A673 (cell line): Measurements from ENCODE around the gene SEMA4C. TPM values are rescaled to one million over a fixed set of nuclear protein-coding genes. Genes with fewer than 3 reads are reported as not detected.

Experiments
- BruUV-seq: library from RNA; stranded (reverse); fragments of 400-500 nt; replicated peaks from 2 replicates; lab custom pipeline; 2021; lab: Mats Ljungman, UMichigan
- CTCF ChIA-PET: fragments of 300-600 bp; sonication (Branson Sonifier 250); formaldehyde crosslinking; loops from one replicate; lab custom pipeline; 2022; ENCODE audit warnings: antibody characterized with exemption; lab: Charles Lee
- POLR2A ChIA-PET: fragments of 300-600 bp; sonication (Branson Sonifier 250); formaldehyde crosslinking; loops from one replicate; lab custom pipeline; 2022; ENCODE audit warnings: antibody characterized with exemption; ENCODE audit not compliant: low non-redundant PET; lab: Charles Lee
- DNase-seq: peaks from one replicate; pipeline ENCODE4 v3.0.0-alpha.2; 2015; ENCODE audit warnings: low spot score
- H3K27ac ChIP-seq: fragments of 200-600 bp; sonication (generic); 2 replicates; pipeline ENCODE4 v1.5.1; 2016; ENCODE audit warnings: mixed run types, low read depth, mild to moderate bottlenecking, mixed read lengths, antibody characterized with exemption, low read length; ENCODE audit not compliant: poor library complexity, severe bottlenecking
- H3K27me3 ChIP-seq: fragments of 200-600 bp; sonication (generic); replicated peaks from 2 replicates; pipeline ENCODE4 v1.6.1; 2017; ENCODE audit warnings: mixed run types, low read depth, mild to moderate bottlenecking, mixed read lengths, antibody characterized with exemption, low read length; ENCODE audit not compliant: insufficient read depth, poor library complexity
- H3K36me3 ChIP-seq: fragments of 200-600 bp; sonication (generic); 2 replicates; pipeline ENCODE4 v1.6.1; 2016; ENCODE audit warnings: mixed run types, mild to moderate bottlenecking, mixed read lengths, antibody characterized with exemption, low read length; ENCODE audit not compliant: insufficient read depth, poor library complexity, severe bottlenecking
- H3K4me1 ChIP-seq: fragments of 200-600 bp; sonication (generic); 2 replicates; pipeline ENCODE4 v1.6.1; 2017; ENCODE audit warnings: mixed run types, mild to moderate bottlenecking, mixed read lengths, antibody characterized with exemption, low read length; ENCODE audit not compliant: insufficient read depth, poor library complexity, severe bottlenecking
- H3K4me3 ChIP-seq: fragments of 200-600 bp; sonication (generic); 2 replicates; pipeline ENCODE4 v1.5.1; 2016; ENCODE audit warnings: low read depth, mixed run types, mild to moderate bottlenecking, mixed read lengths, low read length; ENCODE audit not compliant: poor library complexity, severe bottlenecking
- H3K9me3 ChIP-seq: fragments of 200-600 bp; sonication (generic); 2 replicates; pipeline ENCODE4 v1.6.1; 2016; ENCODE audit warnings: mixed run types, low read depth, mild to moderate bottlenecking, mixed read lengths, antibody characterized with exemption, low read length; ENCODE audit not compliant: poor library complexity, severe bottlenecking
- CTCF ChIP-seq: fragments of 300-800, 200-600 bp; sonication (generic); conservative IDR thresholded peaks from 2 replicates; pipeline ENCODE4 v1.5.1; 2017; ENCODE audit warnings: low read depth, mild to moderate bottlenecking, antibody characterized with exemption, low read length, moderate library complexity, mixed read lengths
- EZH2 ChIP-seq: fragments of 200-600 bp; sonication (generic); IDR thresholded peaks from 2 replicates; pipeline ENCODE4 v1.6.1; 2017; ENCODE audit warnings: borderline replicate concordance, low read depth, mild to moderate bottlenecking, mixed read lengths, antibody characterized with exemption, low read length; ENCODE audit not compliant: poor library complexity, severe bottlenecking
- intact Hi-C: fragments of 100-400 bp; cut with micrococcal nuclease; formaldehyde crosslinking; loops from one replicate; pipeline ENCODE4 v1.10.0; 2022; ENCODE audit not compliant: unreplicated experiment
- total RNA-seq: library from RNA; stranded (reverse); gene quantifications from 2 replicates; pipeline ENCODE4 v1.2.3, GENCODE V29; 2021

Gene SEMA4C
- total RNA-seq, 1 experiment from 2014 or later: 33.3 TPM

- Histone ChIP-seq H3K36me3 (no peaks in the 10 kb centered on the region), H3K27me3 (no peaks in the 10 kb centered on the region), H3K4me1 (peaks cover 2% of the 10 kb centered on the region), H3K4me3 (no peak overlapping the region), H3K27ac (no peak overlapping the region), H3K9me3 (no peaks in the 10 kb centered on the region)
- intact Hi-C loops: no loop called here
- ChIA-PET CTCF (no interaction called here), POLR2A (no interaction called here)
- TF ChIP-seq EZH2 (no peak), CTCF (no peak)
- BruUV-seq: no TSS peak
- DNase-seq: no peak
These were observed 58.0 kb downstream of the SEMA4C start for GRCh38 chr2:96811917-96812316.

- CTCF ChIA-PET: no interaction called here
- Histone ChIP-seq H3K36me3 (no peaks in the 10 kb centered on the region), H3K9me3 (no peaks in the 10 kb centered on the region), H3K27ac (no peak overlapping the region), H3K27me3 (no peaks in the 10 kb centered on the region), H3K4me3 (no peak overlapping the region), H3K4me1 (peaks cover 12% of the 10 kb centered on the region)
- no peak for DNase-seq
- intact Hi-C loops: no loop called here
- POLR2A ChIA-PET: no interaction called here
- TF ChIP-seq EZH2: no peak
- no peak for TF ChIP-seq CTCF
- BruUV-seq: no TSS peak
These were observed 59.1 kb downstream of the SEMA4C start for GRCh38 chr2:96810783-96811192.

- intact Hi-C loops: no loop called here
- Histone ChIP-seq H3K4me3 (no peak overlapping the region), H3K9me3 (no peaks in the 10 kb centered on the region), H3K27ac (no peak overlapping the region), H3K36me3 (no peaks in the 10 kb centered on the region), H3K4me1 (peaks cover 12% of the 10 kb centered on the region), H3K27me3 (no peaks in the 10 kb centered on the region)
- TF ChIP-seq EZH2 (no peak), CTCF (no peak)
- DNase-seq: no peak
- ChIA-PET POLR2A (no interaction called here), CTCF (no interaction called here)
- BruUV-seq: no TSS peak
These were observed 59.7 kb downstream of the SEMA4C start for GRCh38 chr2:96809951-96810782.

Other genes starting within 250 kb of the SEMA4C start
- 71.8 and 77.9 TPM in 2 replicates for gene KANSL3, start 231.8 kb downstream of the SEMA4C start, total RNA-seq
- 1.2 TPM in 2 replicates for gene FER1L5, start 227.3 kb downstream of the SEMA4C start, total RNA-seq
- gene LMAN2L, start 130.0 kb downstream of the SEMA4C start, total RNA-seq: 23.1 and 24.0 TPM in 2 replicates
- 15.0 and 16.3 TPM in 2 replicates for gene CNNM4, start 109.2 kb downstream of the SEMA4C start, total RNA-seq
- gene CNNM3, start 53.8 kb downstream of the SEMA4C start, total RNA-seq: 20.3 and 20.9 TPM in 2 replicates
- gene ANKRD23, start 26.1 kb downstream of the SEMA4C start, total RNA-seq: 6.2 and 8.6 TPM in 2 replicates
- gene ANKRD39, start 12.1 kb downstream of the SEMA4C start, total RNA-seq: 21.0 and 25.3 TPM in 2 replicates
- not detected in 2 replicates for gene FAM178B, start 116.5 kb upstream of the SEMA4C start, total RNA-seq
- gene FAHD2B, start 224.8 kb upstream of the SEMA4C start, total RNA-seq: 6.3 and 9.0 TPM in 2 replicates
- 19.6 and 23.8 TPM in 2 replicates for gene ANKRD36, start 243.1 kb upstream of the SEMA4C start, total RNA-seq